Measurements from ENCODE around the gene MAPKAPK2. TPM values are rescaled to one million over a fixed set of nuclear protein-coding genes. Genes with fewer than 3 reads are reported as not detected.

Gene MAPKAPK2
- total RNA-seq, 1 donor from 2014 or later: 73.3 TPM

DNA sequence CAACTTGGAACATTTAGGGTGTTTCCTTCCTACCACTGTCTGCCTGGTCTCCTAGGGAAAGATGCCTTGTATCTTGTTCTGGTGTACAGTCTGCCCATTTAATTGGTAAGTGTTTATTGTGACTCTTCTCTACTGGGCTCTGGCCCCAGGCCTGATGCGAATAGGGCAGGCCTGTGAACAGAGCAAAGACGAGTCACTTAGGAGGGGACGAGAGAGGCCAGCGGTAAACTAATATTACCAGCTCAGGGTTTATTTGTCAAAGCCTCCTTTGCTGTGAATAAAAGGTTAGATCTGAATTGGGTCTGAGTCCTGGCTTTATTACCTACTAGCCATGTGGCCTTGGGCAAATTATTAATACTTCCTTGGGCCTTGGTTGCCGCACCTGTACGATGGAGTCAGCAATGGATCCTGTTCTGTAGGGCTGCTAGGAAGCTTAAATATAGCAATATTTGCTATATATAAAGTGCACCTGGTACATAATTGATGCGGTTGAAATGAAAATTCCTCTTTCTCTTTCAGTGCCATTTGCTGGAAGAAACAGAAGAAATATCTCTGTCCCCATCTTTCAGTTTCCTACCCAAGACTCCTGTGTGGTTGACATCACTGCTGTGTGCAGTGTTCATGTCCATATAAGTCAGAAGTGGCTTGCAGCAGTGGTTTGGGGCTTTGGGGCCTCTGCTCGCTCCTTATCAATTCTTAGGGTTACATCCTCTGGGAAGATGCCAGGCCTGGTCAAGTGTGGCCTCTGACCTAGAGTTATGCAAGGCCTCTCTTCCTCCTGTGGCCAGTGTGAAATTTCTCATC lies 32.4 kb downstream of the MAPKAPK2 start:
- intact Hi-C loops (cut with micrococcal nuclease): loop anchor here (2.0 kb wide), 2 partner anchors 14 to 30 kb away; no protein-coding TSS in a partner anchor

DNA sequence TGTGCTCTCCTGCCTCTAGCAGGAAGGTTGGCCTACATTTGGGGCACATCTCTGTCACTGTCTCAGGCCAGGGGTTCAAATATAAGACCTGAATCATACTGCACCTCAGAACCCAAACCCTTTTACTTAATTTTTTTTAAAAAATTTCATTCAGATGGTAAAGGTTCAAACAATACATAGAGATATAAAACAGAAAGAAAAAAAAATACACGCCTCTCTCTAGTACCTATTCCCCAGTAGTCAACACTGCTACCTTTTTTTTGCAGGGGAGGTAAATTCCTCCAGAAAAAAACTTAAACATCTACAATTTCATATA lies 32.9 kb downstream of the MAPKAPK2 start:
- intact Hi-C loops (cut with micrococcal nuclease): loop anchor here (2.0 kb wide), 2 partner anchors 15 to 31 kb away; no protein-coding TSS in a partner anchor

DNA sequence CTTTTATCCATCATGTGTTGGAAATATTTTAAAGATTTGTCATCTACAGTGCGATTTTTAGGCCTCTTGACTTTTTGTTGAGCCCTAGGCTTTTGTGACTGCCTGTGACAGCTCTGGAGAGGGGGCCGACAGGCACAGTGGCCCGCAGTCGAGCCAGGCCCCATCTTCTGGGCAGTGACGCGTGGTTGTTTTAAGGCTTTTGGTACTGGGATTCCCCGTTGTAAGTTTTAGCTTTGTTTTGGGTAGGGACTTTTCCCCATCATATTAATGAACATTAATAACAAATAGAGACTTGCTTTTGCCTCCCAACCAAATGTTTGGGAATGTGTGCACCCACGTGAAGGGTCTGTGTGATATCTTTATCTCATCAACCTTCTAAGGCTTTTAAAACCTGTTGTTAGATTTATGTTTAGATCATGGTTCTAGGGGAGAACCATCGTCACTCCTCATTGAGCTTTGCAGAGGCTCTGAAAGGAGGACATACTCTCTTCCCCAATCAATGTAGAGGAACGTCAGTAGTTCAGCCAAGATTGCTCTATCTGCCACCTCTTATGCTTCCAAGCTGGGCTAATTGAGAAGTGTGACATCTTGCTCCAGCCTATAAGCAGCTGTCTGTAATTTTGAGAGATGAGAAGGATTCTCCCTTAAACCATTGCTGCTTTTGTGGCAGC lies 34.6 kb downstream of the MAPKAPK2 start:
- intact Hi-C loops (cut with micrococcal nuclease): no loop called here

DNA sequence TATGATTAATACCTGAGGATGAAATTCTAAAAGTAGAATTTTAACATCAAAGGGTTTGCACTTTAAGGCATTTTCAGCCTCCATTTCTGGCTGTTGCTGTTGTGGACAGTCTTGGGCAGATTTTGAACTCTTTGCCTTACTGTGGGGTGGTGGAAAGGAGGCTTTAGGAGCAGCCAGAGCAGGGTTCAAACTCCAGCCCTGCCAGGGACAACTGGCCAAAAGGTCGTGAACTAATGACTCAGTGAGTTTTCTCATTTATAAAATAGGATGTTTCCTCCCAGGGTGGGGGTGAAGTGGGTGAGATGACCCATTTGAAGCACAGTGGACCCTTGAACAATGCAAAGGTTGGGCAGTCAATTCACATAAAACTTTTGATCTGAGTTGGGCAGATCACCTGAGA lies 36.7 kb downstream of the MAPKAPK2 start:
- intact Hi-C loops (cut with micrococcal nuclease): no loop called here

DNA sequence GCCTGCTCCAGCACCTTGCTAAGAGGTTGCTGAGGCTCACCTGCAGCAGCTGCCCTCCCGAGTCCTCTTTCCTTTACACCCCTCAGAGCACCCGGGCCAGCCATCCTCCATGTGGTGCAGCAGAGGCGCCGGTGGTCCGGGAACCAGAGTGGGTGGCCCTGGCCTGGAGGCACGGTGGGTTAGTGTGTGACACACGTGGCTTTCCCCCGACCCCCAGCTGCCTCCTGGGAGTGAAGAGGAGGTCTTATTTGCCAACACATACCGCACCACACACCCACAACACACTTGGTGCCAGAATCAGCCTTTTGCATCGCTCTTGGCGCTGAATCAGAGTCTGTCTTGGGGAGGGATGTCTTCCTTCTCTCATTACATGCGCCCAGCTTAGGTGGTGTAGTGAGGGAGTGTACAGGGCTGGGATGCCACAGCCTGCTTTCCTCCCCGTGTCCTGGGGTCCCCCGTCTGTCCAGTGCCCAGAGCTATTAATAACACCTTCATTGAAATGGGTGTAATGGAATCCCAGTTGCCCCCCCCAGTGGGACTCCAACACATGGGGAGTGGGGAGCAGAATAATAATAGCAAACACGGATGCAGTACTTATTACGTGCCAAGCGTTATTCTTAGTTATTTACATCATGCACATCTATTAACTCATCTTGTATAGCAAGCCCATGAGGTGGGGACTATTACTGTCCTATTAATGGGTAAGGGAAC lies 38.2 kb downstream of the MAPKAPK2 start:
- intact Hi-C loops (cut with micrococcal nuclease): no loop called here

- intact Hi-C loops (cut with micrococcal nuclease): no loop called here
Measured at GRCh38 chr1:206723462-206723804, 38.7 kb downstream of the MAPKAPK2 start.

DNA sequence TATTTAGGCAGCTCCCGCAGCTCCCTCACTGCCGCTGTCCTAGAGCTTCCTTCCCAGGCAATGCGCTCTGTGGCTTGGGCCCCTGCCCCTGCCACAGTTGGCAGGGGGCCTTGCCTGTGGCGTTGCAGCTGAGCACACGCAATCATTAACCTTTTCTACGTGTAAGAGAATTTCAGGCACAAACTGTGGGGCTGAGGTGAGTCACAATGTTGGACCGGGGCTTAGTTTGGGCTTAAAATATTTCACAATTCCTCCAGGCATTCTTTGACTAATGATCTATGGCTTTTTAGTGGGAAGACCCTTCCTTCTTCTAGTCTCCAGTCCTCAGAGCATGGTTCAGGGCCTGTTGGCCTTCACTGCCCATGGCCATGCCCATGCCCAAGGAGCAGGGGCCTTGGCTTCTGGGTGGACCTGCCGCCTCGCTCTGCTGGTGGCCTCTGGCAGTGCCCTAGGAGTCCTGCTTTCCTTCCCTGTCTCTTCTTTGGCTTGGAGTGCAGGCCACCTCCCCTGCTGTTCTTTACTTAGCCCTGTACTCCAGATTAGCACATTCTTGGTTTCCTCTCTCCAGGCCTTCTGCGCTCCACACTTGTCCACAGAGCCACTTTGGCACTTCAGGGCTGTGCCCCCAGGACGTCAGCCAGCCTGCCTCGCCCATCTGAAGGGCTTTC lies 39.2 kb downstream of the MAPKAPK2 start:
- intact Hi-C loops (cut with micrococcal nuclease): loop anchor here (2.0 kb wide), 1 partner anchor 259 kb away; no protein-coding TSS in a partner anchor

- intact Hi-C loops (cut with micrococcal nuclease): loop anchor here (2.0 to 5.0 kb wide), 2 partner anchors 42 to 257 kb away; no protein-coding TSS in a partner anchor
Measured at GRCh38 chr1:206725109-206725963, 40.6 kb downstream of the MAPKAPK2 start.

- intact Hi-C loops (cut with micrococcal nuclease): loop anchor here (5.0 kb wide), 1 partner anchor 39 kb away; no protein-coding TSS in a partner anchor
Measured at GRCh38 chr1:206727981-206728696, 43.4 kb downstream of the MAPKAPK2 start.

- intact Hi-C loops (cut with micrococcal nuclease): loop anchor here (5.0 kb wide), 1 partner anchor 39 kb away; no protein-coding TSS in a partner anchor
Measured at GRCh38 chr1:206728697-206728987, 43.9 kb downstream of the MAPKAPK2 start.

DNA sequence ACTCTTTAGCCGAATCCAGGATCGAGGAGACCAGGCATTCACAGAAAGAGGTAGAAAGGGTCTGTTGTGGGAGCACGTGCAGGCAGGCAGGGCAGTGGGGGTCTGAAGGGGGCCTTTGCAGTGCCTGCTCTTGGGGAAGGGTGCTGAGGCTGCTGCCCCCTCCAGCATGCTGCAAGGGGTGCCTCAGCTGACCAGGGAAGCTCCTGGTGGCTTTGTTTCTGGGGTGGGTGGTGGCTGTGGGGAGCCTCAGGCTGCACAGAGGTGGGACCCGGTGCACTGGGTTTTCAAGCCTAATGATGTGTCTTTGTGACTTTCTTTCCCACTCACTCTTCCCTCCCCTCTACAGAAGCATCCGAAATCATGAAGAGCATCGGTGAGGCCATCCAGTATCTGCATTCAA lies 44.3 kb downstream of the MAPKAPK2 start:
- intact Hi-C loops (cut with micrococcal nuclease): loop anchor here (5.0 kb wide), 1 partner anchor 38 kb away; no protein-coding TSS in a partner anchor

GRCh38 chr1:206729507-206729906 lies 44.8 kb downstream of the MAPKAPK2 start:
- intact Hi-C loops (cut with micrococcal nuclease): loop anchor here (5.0 kb wide), 1 partner anchor 38 kb away; no protein-coding TSS in a partner anchor

GRCh38 chr1:206732508-206732907 lies 47.8 kb downstream of the MAPKAPK2 start:
- intact Hi-C loops (cut with micrococcal nuclease): no loop called here

GRCh38 chr1:206732992-206733391 lies 48.3 kb downstream of the MAPKAPK2 start:
- intact Hi-C loops (cut with micrococcal nuclease): no loop called here

DNA sequence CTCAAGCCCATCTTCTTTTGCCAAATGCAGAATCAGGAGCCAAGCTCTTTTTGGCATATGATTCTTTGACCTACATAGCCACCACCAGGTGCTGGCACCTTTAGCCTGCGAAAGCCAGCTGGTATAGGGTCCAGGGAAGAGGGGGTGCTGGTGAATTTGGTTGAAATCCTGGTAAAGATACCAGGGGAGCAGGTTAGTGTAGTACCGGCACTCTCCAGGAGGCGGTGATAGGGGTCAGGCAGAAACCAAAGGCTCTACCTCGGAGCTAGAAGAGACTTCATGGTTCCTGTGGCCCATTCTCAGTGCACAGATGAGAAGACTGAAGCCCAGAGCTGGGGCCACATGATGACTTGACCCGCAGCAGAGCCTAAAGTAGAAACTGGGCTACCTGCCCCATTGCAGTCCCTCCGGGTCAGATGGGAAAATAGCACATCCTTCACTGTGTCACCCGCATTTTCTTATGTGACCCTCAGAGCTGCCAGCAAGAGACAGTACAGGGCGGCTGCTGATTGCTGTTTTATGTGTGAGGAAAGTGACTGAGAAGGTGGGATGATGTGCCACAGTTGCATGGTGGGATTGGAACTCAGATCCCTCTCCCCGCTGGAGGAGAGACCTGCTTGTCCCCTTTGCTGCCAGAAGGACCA lies 49.9 kb downstream of the MAPKAPK2 start:
- intact Hi-C loops (cut with micrococcal nuclease): loop anchor here (1.0 kb wide), 3 partner anchors 69 to 177 kb away; no protein-coding TSS in a partner anchor

- intact Hi-C loops (cut with micrococcal nuclease): no loop called here
Measured at GRCh38 chr1:206735553-206736031, 50.9 kb downstream of the MAPKAPK2 start.

DNA sequence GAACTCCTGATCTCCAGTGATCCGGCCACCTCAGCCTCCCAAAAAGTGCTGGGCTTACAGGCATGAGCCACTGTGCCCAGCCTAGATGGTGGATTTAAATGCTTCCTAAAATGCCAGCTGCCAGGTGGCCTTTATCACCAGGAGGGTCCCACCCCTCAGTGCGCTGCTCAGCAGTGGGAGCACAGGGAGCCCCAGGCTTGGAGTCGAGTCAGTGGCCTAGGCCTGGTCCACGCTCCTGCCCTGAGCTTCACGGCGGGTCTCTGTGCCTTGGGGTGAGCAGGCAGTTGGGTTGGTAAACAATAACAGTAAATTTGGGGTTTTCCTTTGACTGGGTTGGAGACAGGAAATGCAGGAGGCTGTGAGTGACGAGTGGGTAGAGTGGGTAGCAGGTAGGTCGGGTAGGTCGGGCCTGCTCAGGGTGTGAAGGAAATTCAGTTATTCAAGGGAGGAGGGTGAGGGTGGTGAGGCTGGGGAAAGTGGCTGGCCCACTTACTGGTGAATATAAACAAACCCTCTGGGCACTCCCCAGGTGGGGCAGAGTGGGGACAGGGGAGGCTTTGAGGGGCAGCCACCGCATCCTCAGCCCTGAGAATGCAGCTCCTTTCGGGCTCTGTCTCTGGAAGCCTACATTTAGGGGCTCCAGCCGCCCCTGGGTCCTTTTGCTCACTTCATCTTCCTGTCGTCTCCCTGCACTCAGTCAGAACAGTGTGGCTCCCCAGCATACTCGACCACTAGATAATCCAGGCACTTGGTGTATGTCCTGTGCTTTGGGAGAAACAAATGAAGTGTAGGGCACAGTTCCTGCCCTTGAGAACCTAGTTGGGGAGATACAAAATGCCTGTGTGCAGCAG lies 52.4 kb downstream of the MAPKAPK2 start:
- intact Hi-C loops (cut with micrococcal nuclease): no loop called here

DNA sequence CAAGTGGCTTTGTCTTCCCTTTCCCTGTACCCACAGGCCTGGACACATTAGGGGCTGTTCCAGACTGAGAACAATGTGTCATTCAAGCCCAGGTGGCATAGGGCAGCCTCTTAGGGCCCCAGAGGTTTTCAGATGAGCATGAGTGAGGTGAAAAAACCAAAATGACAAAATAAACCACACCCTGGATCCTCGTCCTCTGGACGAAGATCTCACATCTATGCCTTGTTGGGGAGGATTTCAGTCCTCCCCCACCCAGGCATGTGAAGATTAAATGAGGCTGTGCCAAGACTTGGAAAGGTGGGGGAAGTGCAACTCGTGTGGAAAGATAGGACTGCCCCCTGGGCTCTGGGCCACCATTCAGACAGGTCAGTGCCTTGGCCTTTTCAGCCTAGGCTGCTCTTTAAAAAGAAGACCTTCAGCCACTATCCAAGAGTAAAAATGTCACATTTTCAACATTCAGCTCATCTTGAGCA lies 53.1 kb downstream of the MAPKAPK2 start:
- intact Hi-C loops (cut with micrococcal nuclease): no loop called here

Data from T-helper 2 cell treated with Interferon-gamma antibody and Interleukin-4, amounts not matched to agents 100 ng/mL and 5 ng/mL, for 36 hours (primary cell).